K562 (cell line): ENCODE results near the gene MRPS15. TPM values are rescaled to one million over a fixed set of nuclear protein-coding genes. Genes with fewer than 3 reads are reported as not detected.

ENCODE experiments used
- ATAC-seq: fragments of 200-7000 bp; cut with Tn5 transposase; 3 replicates; pipeline ENCODE4 v1.9.1; 2020; ENCODE audit warnings: moderate library complexity
- BruUV-seq: library from RNA; stranded (reverse); fragments of 400-500 nt; replicated peaks from 2 replicates; lab custom pipeline; 2021; lab: Mats Ljungman, UMichigan
- CTCF ChIA-PET: fragments of 300-600 bp; formaldehyde crosslinking; extraction: SDS; loops from one replicate; lab custom pipeline; 2021; ENCODE audit warnings: low intra/inter-chr PET ratio; lab: Yijun Ruan, JAX
- POLR2A ChIA-PET: fragments of 300-600, 350-650 bp; sonication (Branson Sonifier 250); formaldehyde crosslinking; extraction: SDS; loops from one replicate; lab custom pipeline; 2021; ENCODE audit warnings: antibody characterized with exemption, inconsistent platforms; lab: Yijun Ruan, JAX
- DNase-seq, 4 experiments: peaks; one replicate each; pipeline versions ENCODE4 v3.0.0 to v3.0.0-alpha.2; 2011 to 2018; ENCODE audit warnings: low spot score in 3 of 4, mixed read lengths in 3 of 4; ENCODE audit errors: extremely low read depth in 1 of 4
- FAIRE-seq: peaks from 2 replicates; lab custom pipeline; 2011; peaks lifted over from hg19 to GRCh38; lab: Jason Lieb, UNC
- H2AFZ ChIP-seq: 2 replicates; pipeline ENCODE4 v1.6.0; 2011; ENCODE audit warnings: low read depth, low read length, control low read depth, inconsistent platforms
- H3K27ac ChIP-seq: fragments of 200-600 bp; 3 replicates; pipeline ENCODE4 v1.8.0; 2011; ENCODE audit warnings: low read depth, mild to moderate bottlenecking, control low read depth, inconsistent platforms, low read length, moderate library complexity, mixed read lengths; ENCODE audit errors: extremely low read depth
- H3K27me3 ChIP-seq, 2 experiments: fragments of 300-600 bp in 1 of 2; 2 replicates in 1 of 2; 3 replicates in 1 of 2; pipeline versions ENCODE4 v1.6.0 to v1.8.0; 2011; ENCODE audit warnings: inconsistent platforms in 2 of 2, low read length in 2 of 2, mild to moderate bottlenecking in 1 of 2, mixed read lengths in 1 of 2, moderate library complexity in 1 of 2; ENCODE audit not compliant: control insufficient read depth in 2 of 2, insufficient read depth in 2 of 2
- H3K36me3 ChIP-seq: fragments of 300-600 bp; 3 replicates; pipeline ENCODE4 v1.8.0; 2011; ENCODE audit warnings: mild to moderate bottlenecking, low read length, inconsistent platforms; ENCODE audit not compliant: control insufficient read depth, insufficient read depth
- H3K4me1 ChIP-seq, 2 experiments: fragments of 200-600 bp in 1 of 2; replicated peaks in 1 of 2; 2 replicates in 1 of 2; 3 replicates in 1 of 2; pipeline versions ENCODE4 v1.5.1 to v1.8.0; 2011; ENCODE audit warnings: inconsistent platforms in 2 of 2, low read length in 2 of 2, mild to moderate bottlenecking in 1 of 2, mixed read lengths in 1 of 2, moderate library complexity in 1 of 2; ENCODE audit not compliant: control insufficient read depth in 2 of 2, insufficient read depth in 2 of 2
- H3K4me2 ChIP-seq: 2 replicates; pipeline ENCODE4 v1.6.1; 2011; ENCODE audit warnings: low read length, control low read depth, inconsistent platforms, mixed read lengths; ENCODE audit not compliant: insufficient read depth
- H3K4me3 ChIP-seq: fragments of 200-600 bp; sonication (generic), shearing (Covaris generic); 2 replicates; pipeline ENCODE4 v1.5.1; 2016; ENCODE audit warnings: control low read depth, inconsistent platforms
- H3K79me2 ChIP-seq: fragments of 200-600 bp; 3 replicates; pipeline ENCODE4 v1.8.0; 2011; ENCODE audit warnings: low read length, inconsistent platforms; ENCODE audit not compliant: control insufficient read depth, insufficient read depth
- H3K9ac ChIP-seq, 2 experiments: 2 replicates each; pipeline versions ENCODE4 v1.6.0 to v1.6.1; 2011; ENCODE audit warnings: low read depth in 2 of 2, low read length in 2 of 2, control low read depth in 1 of 2, inconsistent platforms in 1 of 2, mild to moderate bottlenecking in 1 of 2, mixed read lengths in 1 of 2; ENCODE audit not compliant: insufficient read depth in 1 of 2
- H3K9me1 ChIP-seq: one replicate; pipeline ENCODE4 v1.6.0; 2011; ENCODE audit warnings: inconsistent platforms, mild to moderate bottlenecking, low read length, moderate library complexity; ENCODE audit not compliant: control insufficient read depth, insufficient read depth
- H3K9me3 ChIP-seq: replicated peaks from 2 replicates; pipeline ENCODE4 v1.5.1; 2011; ENCODE audit warnings: low read depth, low read length, inconsistent platforms; ENCODE audit not compliant: control insufficient read depth, insufficient read depth
- H4K20me1 ChIP-seq: replicated peaks from 2 replicates; pipeline ENCODE4 v1.6.1; 2011; ENCODE audit warnings: low read length, inconsistent platforms, mixed read lengths; ENCODE audit not compliant: control insufficient read depth, insufficient read depth
- KLF6 ChIP-seq: fragments of 250-450 bp; sonication (Bioruptor Pico); IDR thresholded peaks from 2 replicates; pipeline ENCODE4 v1.4.0; 2020; ENCODE audit warnings: mild to moderate bottlenecking, moderate library complexity, borderline replicate concordance
- RBM22 ChIP-seq: fragments of 200-400 bp; formaldehyde crosslinking; IDR thresholded peaks from 2 replicates; pipeline ENCODE4 v1.6.1; 2018; ENCODE audit warnings: low read length, low read depth; ENCODE audit not compliant: poor library complexity, severe bottlenecking
- ZKSCAN3 ChIP-seq: fragments of 250-450 bp; sonication (Bioruptor Pico); IDR thresholded peaks from 2 replicates; pipeline ENCODE4 v1.4.0; 2020
- WGBS: fragments of 100-300 bp; shearing (Covaris generic); methylation state at CpG from one replicate; pipeline ENCODE4 v1.1.6; 2016; ENCODE audit warnings: low coverage, mixed read lengths; ENCODE audit not compliant: insufficient coverage; ENCODE audit errors: missing lambda C conversion rate; 5-methylcytosine and 5-hydroxymethylcytosine counted together
- in situ Hi-C: fragments of 300-500 bp; cut with MboI; formaldehyde crosslinking; loops from 4 replicates; pipeline ENCODE4 v1.15.0; 2018; ENCODE audit warnings: inconsistent platforms, mixed read lengths
- intact Hi-C: fragments of 100-400 bp; cut with micrococcal nuclease; formaldehyde crosslinking; loops from 2 replicates; pipeline ENCODE4 v1.14.2; 2022
- polyA plus RNA-seq, 8 experiments: library from polyadenylated mRNA; depleted of rRNA in 4 of 8; stranded (reverse) in 5 of 8; unstranded in 3 of 8; fragments of >200 nt; fragmentation: Nextera tagmentation in 2 of 8; fragmentation: Illumina TruSeq in 1 of 8; extraction: Ambion mirVana in 2 of 8; extraction: Trizol in 1 of 8; gene quantifications; 2 replicates each; pipeline versions ENCODE4 v1.2.1 to v1.2.3, GENCODE V29; 2011 to 2014; ENCODE audit warnings: inconsistent platforms in 1 of 8, missing spikeins in 1 of 8
- total RNA-seq, 7 experiments: library from RNA; depleted of rRNA in 6 of 7; stranded (reverse); fragments of >200 nt in 6 of 7; fragmentation: Illumina TruSeq in 2 of 7; extraction: Trizol in 2 of 7; gene quantifications; 2 replicates each; pipeline versions ENCODE4 v1.2.1 to v1.2.3, GENCODE V29; 2011 to 2021; ENCODE audit warnings: low replicate concordance in 1 of 7
- TF ChIP-seq, protein P1 (sequence below), 2 experiments: fragments of 450-650 bp; IDR thresholded peaks; 2 replicates each; pipeline ENCODE4 v1.6.1; 2016

Gene MRPS15
- total and polyA plus RNA-seq, 9 of the 15 experiments (the other 6 are each of a cell fraction or from before 2014, with no cell fraction given), result 62.9 to 286 (median 149) TPM

DNA sequence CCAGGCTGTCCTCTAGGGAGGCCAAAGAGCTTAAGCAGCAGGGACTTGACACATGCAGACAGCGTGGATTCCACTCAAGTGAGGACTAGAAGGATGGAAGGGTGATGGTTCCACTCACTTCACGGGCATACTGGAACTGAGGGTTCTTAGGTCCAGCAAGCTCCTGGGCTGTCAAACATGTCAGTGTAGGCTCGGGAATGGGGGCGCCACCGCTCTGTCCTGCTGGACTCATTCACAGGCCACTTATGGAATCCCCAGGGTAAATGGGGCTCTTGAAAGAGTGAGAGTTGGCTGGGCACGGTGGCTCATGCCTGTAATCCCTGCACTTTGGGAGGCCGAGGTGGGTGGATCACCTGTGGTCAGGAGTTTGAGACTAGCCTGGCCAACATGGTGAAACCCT lies 46.2 kb upstream of the MRPS15 start:
- CTCF ChIA-PET, result interaction anchor here (0.6 to 0.7 kb wide), 2 partner anchors 43 to 220 kb away, joined by 3 read pairs; no protein-coding TSS in a partner anchor
- FAIRE-seq (no peak), DNase-seq (no peak), ATAC-seq (no peak)
- Histone ChIP-seq H3K9me1 (no peaks in the 10 kb centered on the region), H2AFZ (no peak overlapping the region), H3K4me2 (no peak overlapping the region), H3K4me1 (peaks cover 12 to 17% of the 10 kb centered on the region in 2 experiments), H3K27ac (no peak overlapping the region), H4K20me1 (no peaks in the 10 kb centered on the region), H3K27me3 (peaks cover 0 to 12% of the 10 kb centered on the region in 2 experiments; a peak in 2 of 5 replicates), H3K4me3 (no peak overlapping the region), H3K9me3 (no peaks in the 10 kb centered on the region), H3K36me3 (no peaks in the 10 kb centered on the region), H3K9ac (peak overlapping the region in 1 of 2 experiments; percentile 26; a peak in 1 of 4 replicates), H3K79me2 (no peaks in the 10 kb centered on the region)
- intact Hi-C loops (loop anchor here (2.0 kb wide), 1 partner anchor 64 kb away; no protein-coding TSS in a partner anchor), in situ Hi-C loops (no loop called here)
- TF ChIP-seq, protein P1, sequence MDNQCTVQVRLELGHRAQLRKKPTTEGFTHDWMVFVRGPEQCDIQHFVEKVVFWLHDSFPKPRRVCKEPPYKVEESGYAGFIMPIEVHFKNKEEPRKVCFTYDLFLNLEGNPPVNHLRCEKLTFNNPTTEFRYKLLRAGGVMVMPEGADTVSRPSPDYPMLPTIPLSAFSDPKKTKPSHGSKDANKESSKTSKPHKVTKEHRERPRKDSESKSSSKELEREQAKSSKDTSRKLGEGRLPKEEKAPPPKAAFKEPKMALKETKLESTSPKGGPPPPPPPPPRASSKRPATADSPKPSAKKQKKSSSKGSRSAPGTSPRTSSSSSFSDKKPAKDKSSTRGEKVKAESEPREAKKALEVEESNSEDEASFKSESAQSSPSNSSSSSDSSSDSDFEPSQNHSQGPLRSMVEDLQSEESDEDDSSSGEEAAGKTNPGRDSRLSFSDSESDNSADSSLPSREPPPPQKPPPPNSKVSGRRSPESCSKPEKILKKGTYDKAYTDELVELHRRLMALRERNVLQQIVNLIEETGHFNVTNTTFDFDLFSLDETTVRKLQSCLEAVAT (IDR thresholded peaks at IDR 0.05), result no peak
- TF ChIP-seq KLF6 (CRISPR knock-in tag), result no peak
- no peak for TF ChIP-seq ZKSCAN3
- no peak for TF ChIP-seq RBM22
- no TSS peak for BruUV-seq
- 14% methylated on average over 7 of the region's 7 CpGs for WGBS
- POLR2A ChIA-PET, result interaction anchor here (0.8 to 1.2 kb wide), 2 partner anchors 18 to 28 kb away, joined by 3 to 4 read pairs; partner anchors contain the start of gene CSF3R
